Osteoblast (primary cell): ENCODE measurements around the gene POU5F1. TPM values are rescaled to one million over a fixed set of nuclear protein-coding genes. Genes with fewer than 3 reads are reported as not detected.

Experiments used
- DNase-seq: peaks from one replicate; pipeline ENCODE4 v3.0.0; 2011; ENCODE audit warnings: low spot score, mixed read lengths; ENCODE audit not compliant: insufficient read length; ENCODE audit errors: missing footprints
- H2AFZ ChIP-seq: 2 replicates; pipeline ENCODE4 v1.6.0; 2011; ENCODE audit warnings: mild to moderate bottlenecking, low read length
- H3K27ac ChIP-seq: 2 replicates; pipeline ENCODE4 v1.5.1; 2011; ENCODE audit warnings: mild to moderate bottlenecking, low read depth, low read length, moderate library complexity
- H3K27me3 ChIP-seq: 2 replicates; pipeline ENCODE4 v1.6.0; 2012; ENCODE audit warnings: mild to moderate bottlenecking, control low read depth, inconsistent platforms, low read length, moderate library complexity; ENCODE audit not compliant: insufficient read depth
- H3K36me3 ChIP-seq: 2 replicates; pipeline ENCODE4 v1.5.1; 2011; ENCODE audit warnings: mild to moderate bottlenecking, low read length, control low read depth, moderate library complexity; ENCODE audit not compliant: insufficient read depth
- H3K4me1 ChIP-seq: 2 replicates; pipeline ENCODE4 v1.5.1; 2011; ENCODE audit warnings: mild to moderate bottlenecking, low read length, control low read depth, moderate library complexity; ENCODE audit not compliant: insufficient read depth
- H3K4me2 ChIP-seq: 2 replicates; pipeline ENCODE4 v1.6.0; 2011; ENCODE audit warnings: mild to moderate bottlenecking, low read length; ENCODE audit not compliant: insufficient read depth
- H3K4me3 ChIP-seq: fragments of 200-600 bp; sonication (generic); 3 replicates; pipeline ENCODE4 v1.5.1; 2012; ENCODE audit warnings: mild to moderate bottlenecking, low read length, inconsistent platforms; ENCODE audit not compliant: insufficient read depth
- H3K79me2 ChIP-seq: 2 replicates; pipeline ENCODE4 v1.6.0; 2012; ENCODE audit warnings: mild to moderate bottlenecking, low read length, control low read depth, inconsistent platforms; ENCODE audit not compliant: insufficient read depth
- H3K9me3 ChIP-seq: 2 replicates; pipeline ENCODE4 v1.5.1; 2011; ENCODE audit warnings: low read depth, low read length, control low read depth
- H4K20me1 ChIP-seq: 2 replicates; pipeline ENCODE4 v1.6.0; 2012; ENCODE audit warnings: mild to moderate bottlenecking, low read length, control low read depth; ENCODE audit not compliant: insufficient read depth
- CTCF ChIP-seq: IDR thresholded peaks from 2 replicates; pipeline ENCODE4 v1.5.1; 2011; ENCODE audit warnings: mild to moderate bottlenecking, low read depth, low read length, moderate library complexity; ENCODE audit errors: extremely low read depth
- total RNA-seq: library from RNA; depleted of rRNA; stranded (reverse); fragments of >200 nt; gene quantifications from 2 replicates; pipeline ENCODE4 v1.2.3, GENCODE V29; 2012

POU5F1 gene
- total RNA-seq, 1 donor: 2.5 TPM

- Histone ChIP-seq H3K79me2 (no peaks in the 10 kb centered on the region), H3K27ac (no peak overlapping the region), H3K4me2 (no peak overlapping the region), H2AFZ (no peak overlapping the region), H3K9me3 (no peaks in the 10 kb centered on the region), H4K20me1 (no peaks in the 10 kb centered on the region), H3K36me3 (peaks cover 12% of the 10 kb centered on the region), H3K4me1 (peaks cover under 1% of the 10 kb centered on the region), H3K4me3 (no peak overlapping the region), H3K27me3 (no peaks in the 10 kb centered on the region)
- DNase-seq: no peak
- no peak for TF ChIP-seq CTCF
These were observed 26.0 kb downstream of the POU5F1 start for GRCh38 chr6:31144296-31144969.

- H3K4me2 ChIP-seq: no peak overlapping the region
- H3K4me1 ChIP-seq: peaks cover 3% of the 10 kb centered on the region
- H4K20me1 ChIP-seq: no peaks in the 10 kb centered on the region
- no peaks in the 10 kb centered on the region for H3K27me3 ChIP-seq
- H3K79me2 ChIP-seq: no peaks in the 10 kb centered on the region
- peak; percentile 88 for DNase-seq
- H3K9me3 ChIP-seq: no peaks in the 10 kb centered on the region
- H2AFZ ChIP-seq: no peak overlapping the region
- no peak for TF ChIP-seq CTCF
- peaks cover 11% of the 10 kb centered on the region for H3K36me3 ChIP-seq
- H3K27ac ChIP-seq: no peak overlapping the region
- no peak overlapping the region for H3K4me3 ChIP-seq
These were observed 27.3 kb downstream of the POU5F1 start for GRCh38 chr6:31143148-31143547.

GRCh38 chr6:31142361-31142761 lies 28.1 kb downstream of the POU5F1 start:
- H3K4me1 ChIP-seq: peaks cover 7% of the 10 kb centered on the region
- no peaks in the 10 kb centered on the region for H3K27me3 ChIP-seq
- peak; percentile 54 for DNase-seq
- no peak overlapping the region for H3K27ac ChIP-seq
- H3K4me2 ChIP-seq: no peak overlapping the region
- H4K20me1 ChIP-seq: no peaks in the 10 kb centered on the region
- no peaks in the 10 kb centered on the region for H3K9me3 ChIP-seq
- no peak overlapping the region for H2AFZ ChIP-seq
- no peak for TF ChIP-seq CTCF
- no peak overlapping the region for H3K4me3 ChIP-seq
- no peaks in the 10 kb centered on the region for H3K79me2 ChIP-seq
- H3K36me3 ChIP-seq: peaks cover 11% of the 10 kb centered on the region

- DNase-seq: peak; percentile 10
- no peak for TF ChIP-seq CTCF
- Histone ChIP-seq H3K9me3 (no peaks in the 10 kb centered on the region), H3K4me1 (peaks cover 7% of the 10 kb centered on the region), H3K36me3 (peaks cover 11% of the 10 kb centered on the region), H3K4me2 (no peak overlapping the region), H3K27me3 (no peaks in the 10 kb centered on the region), H3K79me2 (no peaks in the 10 kb centered on the region), H2AFZ (no peak overlapping the region), H3K27ac (no peak overlapping the region), H3K4me3 (no peak overlapping the region), H4K20me1 (no peaks in the 10 kb centered on the region)
These were observed 29.8 kb downstream of the POU5F1 start for GRCh38 chr6:31140643-31141042.
